GM06990 (cell line): ENCODE results near the gene ZPLD1.

ENCODE experiments used
- DNase-seq: peaks from one replicate; pipeline ENCODE4 v3.0.0-alpha.2; 2011; ENCODE audit not compliant: insufficient read length; ENCODE audit errors: extremely low read depth
- H3K27me3 ChIP-seq: replicated peaks from 2 replicates; pipeline ENCODE4 v1.6.0; 2011; ENCODE audit warnings: low read length; ENCODE audit not compliant: control insufficient read depth, insufficient read depth
- H3K36me3 ChIP-seq: 2 replicates; pipeline ENCODE4 v1.5.1; 2011; ENCODE audit warnings: low read length; ENCODE audit not compliant: control insufficient read depth, insufficient read depth
- H3K4me3 ChIP-seq: replicated peaks from 2 replicates; pipeline ENCODE4 v1.5.1; 2011; ENCODE audit warnings: low read depth, mild to moderate bottlenecking, control low read depth, low read length
- CTCF ChIP-seq: IDR thresholded peaks from 2 replicates; pipeline ENCODE4 v1.5.1; 2011; ENCODE audit warnings: low read length, control low read depth, mild to moderate bottlenecking, inconsistent platforms; ENCODE audit not compliant: insufficient read depth, poor library complexity, severe bottlenecking

Gene ZPLD1

DNA sequence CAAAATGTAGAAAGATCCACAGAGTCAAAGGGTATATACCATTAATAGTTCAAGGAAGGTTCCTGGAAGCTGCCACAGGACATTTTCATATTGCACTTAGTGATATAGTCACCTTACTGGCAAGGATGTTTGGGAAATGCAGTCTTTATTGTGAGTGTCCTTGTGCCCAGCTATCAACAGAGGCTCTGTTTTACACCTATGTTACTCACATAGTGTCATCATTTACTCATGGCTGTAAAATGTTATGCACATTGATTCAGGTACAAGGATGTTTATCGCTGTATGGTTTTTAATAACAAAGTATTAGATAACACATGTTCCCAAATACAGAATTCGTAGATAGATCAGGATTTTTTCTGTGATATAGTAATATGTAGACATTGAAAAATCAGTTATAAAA lies 50.9 kb downstream of the ZPLD1 start:
- Histone ChIP-seq H3K27me3 (no peaks in the 10 kb centered on the region), H3K4me3 (no peak overlapping the region), H3K36me3 (no peaks in the 10 kb centered on the region)
- no peak for DNase-seq
- no peak for TF ChIP-seq CTCF

DNA sequence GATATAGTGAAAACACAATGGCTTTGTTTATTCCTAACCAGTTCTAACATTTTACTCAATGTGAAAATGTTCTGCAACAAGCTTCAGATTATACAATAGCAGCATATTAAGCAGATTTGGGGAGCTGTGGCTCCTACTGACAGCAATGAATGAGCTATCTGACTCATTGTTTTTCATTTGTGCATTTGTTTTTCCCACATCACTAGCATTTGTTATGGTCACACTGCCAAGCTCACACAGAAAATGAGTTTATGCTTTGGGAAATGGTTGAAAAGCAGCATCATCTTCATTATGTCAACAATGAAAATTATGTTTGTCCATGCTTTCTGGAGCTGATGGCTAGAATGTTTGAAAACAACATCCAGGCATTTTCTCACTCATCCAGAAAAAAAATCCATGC lies 53.5 kb downstream of the ZPLD1 start:
- TF ChIP-seq CTCF: no peak
- DNase-seq: no peak
- Histone ChIP-seq H3K36me3 (no peaks in the 10 kb centered on the region), H3K27me3 (no peaks in the 10 kb centered on the region), H3K4me3 (no peak overlapping the region)

DNA sequence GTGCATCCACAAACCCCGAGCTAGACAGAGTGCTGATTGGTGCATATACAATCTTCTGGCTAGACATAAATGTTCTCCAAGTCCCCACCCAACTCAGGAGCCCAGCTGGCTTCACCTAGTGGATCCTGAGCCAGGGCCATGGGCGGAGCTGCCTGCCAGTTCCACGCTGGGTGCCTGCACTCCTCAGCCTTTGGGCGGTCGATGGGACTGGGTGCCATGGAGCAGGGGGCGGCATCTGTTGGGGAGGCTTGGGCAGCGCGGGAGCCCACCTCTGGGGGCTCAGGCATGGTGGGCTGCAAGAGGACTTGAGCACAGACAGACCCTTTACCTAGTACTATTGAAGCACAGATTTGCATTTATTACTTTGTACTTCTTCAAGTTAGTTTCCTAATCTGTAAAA lies 57.5 kb downstream of the ZPLD1 start:
- Histone ChIP-seq H3K27me3 (no peaks in the 10 kb centered on the region), H3K4me3 (no peak overlapping the region), H3K36me3 (no peaks in the 10 kb centered on the region)
- no peak for DNase-seq
- TF ChIP-seq CTCF: no peak

DNA sequence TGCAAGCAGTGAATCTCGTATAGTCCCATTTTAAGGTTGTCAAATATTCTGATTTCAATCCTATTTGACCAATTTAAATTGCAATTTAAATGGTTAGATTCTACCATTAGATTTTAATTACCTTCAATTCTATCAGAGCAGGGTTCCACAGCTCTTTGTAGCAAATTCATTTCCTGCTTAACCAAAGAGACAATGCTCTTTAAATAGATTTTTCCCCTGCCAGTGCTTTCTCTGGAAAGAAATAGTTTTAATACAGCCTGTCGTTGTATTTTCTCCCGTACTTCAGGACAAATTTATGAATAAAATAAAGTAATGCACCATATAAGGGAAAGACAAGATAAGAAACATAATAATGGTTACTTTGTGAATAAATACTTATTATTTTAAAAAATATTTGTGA lies 62.8 kb downstream of the ZPLD1 start:
- no peak for DNase-seq
- no peaks in the 10 kb centered on the region for H3K36me3 ChIP-seq
- no peak overlapping the region for H3K4me3 ChIP-seq
- no peaks in the 10 kb centered on the region for H3K27me3 ChIP-seq
- no peak for TF ChIP-seq CTCF

GRCh38 chr3:102505542-102505941 lies 70.7 kb downstream of the ZPLD1 start:
- DNase-seq: no peak
- H3K27me3 ChIP-seq: no peaks in the 10 kb centered on the region
- no peak overlapping the region for H3K4me3 ChIP-seq
- H3K36me3 ChIP-seq: no peaks in the 10 kb centered on the region
- no peak for TF ChIP-seq CTCF

GRCh38 chr3:102510663-102511062 lies 75.8 kb downstream of the ZPLD1 start:
- Histone ChIP-seq H3K27me3 (no peaks in the 10 kb centered on the region), H3K36me3 (no peaks in the 10 kb centered on the region), H3K4me3 (no peak overlapping the region)
- no peak for DNase-seq
- TF ChIP-seq CTCF: no peak
